UCSD-AML1 (cell line): ENCODE measurements around the gene ZIC4.

Experiments used
- DNase-seq: peaks from one replicate; lab custom pipeline; 2025; ENCODE audit not compliant: unreplicated experiment; lab: John Stamatoyannopoulos, UW

Gene ZIC4

DNA sequence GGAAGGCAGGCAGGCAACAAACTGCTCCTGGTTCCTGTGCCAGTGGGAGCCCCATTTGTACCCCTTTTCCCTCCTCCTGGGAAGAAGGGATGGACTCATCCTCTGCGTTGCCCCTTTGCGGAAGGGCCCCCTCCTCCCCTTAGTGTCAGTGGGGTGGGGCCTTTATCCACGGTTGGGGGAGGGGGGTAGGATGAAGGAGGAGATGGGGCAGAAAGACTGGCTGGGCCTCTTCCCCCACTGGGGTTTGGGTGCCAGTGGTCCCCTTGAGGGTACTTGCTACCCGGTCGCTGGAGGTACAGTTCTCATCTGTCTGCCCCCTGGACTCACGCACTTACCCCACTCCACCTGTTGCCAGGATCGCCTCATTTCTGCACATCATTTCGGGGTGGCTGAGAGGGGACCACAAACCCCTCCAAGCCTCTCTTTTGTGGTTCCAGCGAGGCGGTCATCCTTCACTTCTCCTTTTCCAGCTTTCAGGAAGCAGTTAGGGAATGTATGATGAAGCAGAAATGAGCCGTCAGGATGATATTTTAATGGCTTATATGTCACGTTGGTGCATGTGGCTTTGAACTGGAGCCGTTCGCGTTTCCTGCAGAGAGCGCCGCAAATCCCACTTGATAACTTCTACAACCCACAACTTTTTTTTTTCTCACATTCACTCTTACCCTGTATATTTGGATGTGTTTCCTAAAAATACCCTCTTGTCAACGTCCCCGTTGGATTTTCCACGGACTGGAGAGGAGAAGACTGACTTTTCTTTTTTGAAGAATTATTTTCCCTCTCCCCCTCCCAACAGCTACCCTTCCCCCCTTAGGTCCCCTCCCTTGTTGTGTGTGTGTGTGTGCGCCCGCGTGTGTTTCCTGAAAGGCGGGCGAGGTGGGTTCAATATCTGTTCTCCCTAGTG is at the start of gene ZIC4:
Gene ZIC4, minus strand, starts transcription at position 516 of the 904 bp plus-strand sequence. CDS start 3,746 bp downstream, outside the sequence.
- DNase-seq, result no peak

- DNase-seq, result no peak
Observed at GRCh38 chr3:147449669-147450068, 43.3 kb upstream of the ZIC4 start.

DNA sequence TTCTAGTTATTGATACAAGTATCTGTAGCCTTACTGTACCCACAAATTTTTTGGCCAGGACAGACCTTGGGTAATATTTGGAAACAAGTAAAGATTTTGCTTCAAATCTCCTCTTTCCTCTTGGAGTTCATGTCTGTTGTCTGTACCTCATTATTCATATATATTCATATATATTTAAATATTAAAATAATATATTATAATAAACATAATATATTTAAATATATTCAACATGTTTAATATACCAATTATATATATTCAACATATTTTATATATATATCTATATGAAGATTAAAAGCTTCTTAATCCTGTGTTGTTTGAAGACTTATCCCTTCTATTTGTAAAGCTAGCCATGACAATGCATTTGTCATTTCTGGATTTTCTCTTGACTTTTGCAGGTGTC is 40.9 kb upstream of the ZIC4 start:
- DNase-seq, result no peak

DNA sequence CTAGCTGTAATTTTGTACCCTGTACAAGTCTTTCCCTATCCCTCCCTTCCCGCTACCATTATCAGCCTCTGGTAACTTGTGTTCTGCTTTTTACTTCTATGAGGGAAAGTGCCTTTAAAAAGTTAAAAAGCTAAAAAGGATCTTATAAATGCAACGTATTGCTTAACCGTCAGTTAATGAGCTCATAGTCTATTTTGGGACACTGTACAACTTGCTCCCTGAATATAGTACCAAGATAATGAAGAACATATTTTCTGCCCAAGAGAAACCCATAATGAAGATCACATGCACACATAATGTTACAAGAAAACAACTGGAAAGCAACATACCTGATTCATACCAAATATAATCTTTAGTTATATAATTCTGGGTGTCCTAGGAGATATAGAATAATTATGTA is 25.4 kb upstream of the ZIC4 start:
- DNase-seq, result no peak

DNA sequence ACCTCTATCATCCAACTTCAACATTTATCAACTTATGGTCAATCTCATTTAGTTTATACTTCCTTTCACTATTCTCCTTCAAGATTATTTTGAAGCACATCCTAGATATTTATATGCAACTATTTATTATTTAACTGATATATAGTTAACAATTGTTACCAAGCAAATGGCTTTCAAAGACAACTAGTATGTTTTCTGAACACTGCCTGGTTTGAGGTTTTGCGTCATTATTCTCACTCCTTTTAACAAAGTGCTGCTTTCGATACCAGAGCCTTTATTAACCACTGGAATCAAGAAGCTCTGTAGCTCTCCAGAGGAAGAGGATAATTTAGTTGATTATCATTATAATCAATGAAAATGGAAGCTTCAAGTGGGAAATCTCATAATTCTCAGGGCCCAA is 22.4 kb upstream of the ZIC4 start:
- DNase-seq, result no peak

DNA sequence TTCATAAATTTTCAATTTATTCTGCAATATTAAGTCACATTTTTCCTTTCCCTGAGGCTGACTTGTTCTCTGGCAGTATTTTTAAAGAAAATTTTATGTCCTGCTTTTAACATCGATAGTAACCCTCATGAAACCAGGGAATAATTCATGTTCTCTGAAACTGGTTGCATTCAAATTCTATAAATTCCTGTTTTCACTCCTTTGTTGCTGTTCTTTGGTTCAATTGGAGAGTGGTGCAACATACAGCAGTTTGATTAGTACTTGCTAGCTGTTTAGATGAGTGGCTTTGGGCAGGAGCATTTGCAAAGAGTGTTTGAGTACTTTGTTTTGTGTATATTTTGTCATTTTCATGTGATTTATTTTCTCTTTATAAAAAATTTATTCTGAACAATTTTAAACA is 22.0 kb upstream of the ZIC4 start:
- DNase-seq, result no peak

GRCh38 chr3:147427746-147428145 is 21.4 kb upstream of the ZIC4 start:
- DNase-seq, result no peak

DNA sequence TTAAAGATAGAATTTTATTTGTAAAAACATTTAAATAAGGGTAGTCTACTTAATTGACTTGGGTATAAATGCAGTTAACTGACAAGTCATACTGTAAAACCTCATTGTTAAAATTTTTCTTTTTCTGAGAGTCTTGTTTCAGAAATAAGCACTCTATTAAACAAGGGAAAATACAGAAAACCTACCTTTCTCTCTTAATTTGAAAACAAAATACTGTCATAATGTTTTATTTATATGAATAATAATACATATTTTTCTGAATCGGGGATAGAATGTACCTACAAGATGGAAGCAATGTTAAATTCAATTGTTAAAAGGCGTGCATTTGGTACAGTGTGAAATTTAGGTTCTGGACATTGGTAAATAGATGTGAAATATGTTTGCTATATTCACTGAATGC is 20.6 kb upstream of the ZIC4 start:
- no peak for DNase-seq

- DNase-seq, result no peak
Observed at GRCh38 chr3:147425388-147425850, 19.1 kb upstream of the ZIC4 start.

DNA sequence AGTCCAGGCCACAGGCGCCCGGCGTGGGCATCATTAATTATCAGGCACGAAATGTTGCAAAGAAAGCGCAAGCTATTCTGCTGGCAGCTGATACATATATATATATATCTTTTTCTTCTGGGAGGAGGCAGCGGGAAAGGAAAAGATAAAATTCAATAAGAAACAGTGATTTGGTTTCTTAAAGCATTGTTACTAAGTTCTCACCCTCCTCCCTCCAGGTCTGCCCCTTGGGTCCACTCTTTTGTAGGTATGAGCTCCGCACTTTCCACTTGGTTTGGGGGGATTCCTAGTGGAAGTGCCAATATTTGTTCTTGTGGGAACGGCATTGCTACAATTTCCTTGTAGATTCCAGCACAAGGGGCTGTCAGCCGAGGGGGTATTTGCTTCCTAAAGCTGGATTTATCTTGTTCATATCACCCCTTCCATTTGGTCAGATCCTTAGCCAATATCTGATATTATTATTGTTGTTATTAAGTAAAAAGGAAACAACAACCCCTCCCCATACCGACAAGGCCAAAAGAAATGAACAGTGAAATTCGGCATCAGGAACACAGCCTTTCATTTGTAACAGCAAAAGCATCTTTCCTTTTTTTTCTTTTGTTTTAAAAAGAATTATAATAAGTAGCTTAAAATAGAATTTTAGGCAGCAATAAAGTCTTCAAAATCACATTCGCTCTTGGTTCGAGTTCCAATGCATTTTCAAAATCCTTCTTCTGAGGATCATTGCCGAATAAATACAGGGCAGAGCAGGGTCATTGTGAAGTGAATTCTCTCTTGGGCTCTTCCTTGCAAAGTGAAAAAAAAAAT is 18.4 kb upstream of the ZIC4 start:
- no peak for DNase-seq

DNA sequence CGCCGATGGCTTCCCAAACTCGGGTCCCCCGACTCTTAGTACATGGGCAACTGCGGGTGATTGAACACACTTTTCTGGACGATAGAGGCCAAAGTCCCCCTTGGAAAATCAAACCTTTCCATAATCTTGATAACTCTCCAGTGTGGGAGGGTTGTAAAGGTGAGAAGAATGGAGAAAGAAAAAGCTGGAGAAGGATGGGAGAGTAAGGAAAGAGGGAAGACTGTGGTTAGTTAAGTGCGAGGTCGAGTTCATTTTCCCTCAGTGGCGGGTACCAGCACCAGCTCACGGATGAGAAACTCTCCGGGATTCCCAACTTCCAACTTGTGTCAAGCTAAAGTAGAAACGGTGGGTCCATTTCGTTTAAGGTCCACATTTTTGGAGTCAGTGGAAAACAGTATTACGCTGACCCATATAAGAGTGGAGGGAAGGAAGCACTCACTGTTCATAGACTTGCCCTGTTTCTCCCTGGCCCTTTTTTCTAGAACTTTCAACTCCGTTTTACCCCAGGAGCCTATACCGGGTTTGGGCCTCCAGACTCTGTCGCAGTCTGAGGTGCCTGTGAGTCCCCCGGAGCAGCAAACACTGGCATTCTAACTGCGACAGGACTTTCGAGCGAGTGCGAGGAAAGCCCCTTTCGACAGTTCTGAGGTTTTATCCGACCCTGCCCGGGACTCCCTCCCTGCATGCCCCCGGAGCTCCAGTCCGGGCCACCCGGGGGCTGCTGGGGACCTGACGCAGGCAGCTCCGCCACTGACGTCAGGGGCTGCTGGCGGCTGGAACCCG is 17.6 kb upstream of the ZIC4 start:
- DNase-seq, result no peak

DNA sequence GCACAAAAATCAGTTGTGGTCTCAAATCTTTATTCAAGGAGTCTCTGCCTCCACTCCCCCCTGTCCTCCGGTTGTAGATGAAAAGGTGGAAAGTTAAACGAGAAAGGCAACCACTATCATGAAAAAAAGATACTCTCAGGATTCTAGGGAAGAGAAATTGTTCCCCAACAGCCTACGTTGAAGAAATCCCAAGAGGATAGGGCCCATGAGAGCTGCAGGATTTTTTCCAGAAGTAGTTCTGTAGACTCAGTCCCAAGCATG is 17.1 kb upstream of the ZIC4 start:
- no peak for DNase-seq

DNA sequence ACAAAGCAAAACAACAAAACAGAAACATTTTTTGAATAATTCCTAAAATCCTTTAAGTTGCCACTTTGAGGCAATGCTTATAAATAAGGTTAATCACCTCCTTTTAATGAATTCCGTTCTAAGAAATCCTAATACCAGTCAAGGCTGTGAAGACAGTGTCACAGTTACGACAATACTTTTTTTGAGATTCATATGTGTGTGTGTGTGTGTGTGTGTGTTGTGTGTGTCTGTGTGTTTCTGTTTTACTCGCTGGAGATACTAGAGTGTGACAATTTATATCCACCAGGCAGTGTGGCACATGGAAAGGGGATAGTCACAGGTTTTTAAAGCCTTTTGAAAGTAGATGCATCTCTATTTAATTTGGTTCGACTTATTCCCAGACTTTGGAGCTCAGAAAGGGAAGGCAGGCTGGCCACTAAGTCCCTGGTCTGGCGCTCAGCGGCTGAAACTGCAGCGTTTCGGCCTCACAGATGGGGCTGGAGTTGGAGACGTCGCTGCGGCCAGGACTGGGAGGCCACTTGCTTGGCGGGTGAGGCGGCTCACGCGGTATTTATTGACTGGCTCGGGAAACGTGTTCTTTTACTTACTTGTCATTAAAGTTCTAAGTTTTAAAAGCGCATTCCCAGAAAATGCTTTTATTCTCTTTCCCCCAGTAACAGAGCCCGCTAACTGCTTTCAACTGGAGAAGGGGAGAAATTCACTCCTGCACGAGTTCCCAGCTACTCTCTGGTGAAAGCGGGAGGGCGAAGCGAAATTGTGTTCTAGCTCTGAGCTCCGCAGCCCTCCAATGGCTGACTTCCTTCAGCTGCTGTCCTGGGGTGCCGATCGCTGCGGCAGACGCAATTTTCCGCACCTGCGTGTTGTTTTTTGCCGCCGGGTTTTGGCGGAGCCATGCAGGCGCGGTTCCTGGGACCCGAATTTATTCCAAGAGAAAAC is 16.5 kb upstream of the ZIC4 start:
- no peak for DNase-seq

DNA sequence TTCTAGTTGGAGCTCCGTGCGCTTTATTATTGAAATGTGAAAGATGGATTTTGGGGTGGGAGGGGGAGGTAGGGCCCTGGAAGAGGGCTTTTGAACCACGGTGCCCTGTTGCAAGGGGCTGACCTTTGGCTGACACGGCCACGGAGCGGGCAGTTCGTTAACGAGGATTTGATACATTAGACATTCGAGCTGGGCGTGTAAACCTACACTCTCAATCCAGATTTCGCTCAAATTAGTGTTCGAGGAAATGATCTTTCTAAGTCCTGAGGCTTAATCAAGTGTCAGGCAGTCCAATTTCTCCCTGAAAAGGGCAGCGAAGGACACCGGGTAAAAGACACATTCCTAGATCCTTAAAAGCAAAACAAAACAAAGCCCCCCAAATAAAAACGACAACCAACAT is 15.9 kb upstream of the ZIC4 start:
- no peak for DNase-seq

GRCh38 chr3:147421184-147421912 is 15.0 kb upstream of the ZIC4 start:
- DNase-seq, result no peak

DNA sequence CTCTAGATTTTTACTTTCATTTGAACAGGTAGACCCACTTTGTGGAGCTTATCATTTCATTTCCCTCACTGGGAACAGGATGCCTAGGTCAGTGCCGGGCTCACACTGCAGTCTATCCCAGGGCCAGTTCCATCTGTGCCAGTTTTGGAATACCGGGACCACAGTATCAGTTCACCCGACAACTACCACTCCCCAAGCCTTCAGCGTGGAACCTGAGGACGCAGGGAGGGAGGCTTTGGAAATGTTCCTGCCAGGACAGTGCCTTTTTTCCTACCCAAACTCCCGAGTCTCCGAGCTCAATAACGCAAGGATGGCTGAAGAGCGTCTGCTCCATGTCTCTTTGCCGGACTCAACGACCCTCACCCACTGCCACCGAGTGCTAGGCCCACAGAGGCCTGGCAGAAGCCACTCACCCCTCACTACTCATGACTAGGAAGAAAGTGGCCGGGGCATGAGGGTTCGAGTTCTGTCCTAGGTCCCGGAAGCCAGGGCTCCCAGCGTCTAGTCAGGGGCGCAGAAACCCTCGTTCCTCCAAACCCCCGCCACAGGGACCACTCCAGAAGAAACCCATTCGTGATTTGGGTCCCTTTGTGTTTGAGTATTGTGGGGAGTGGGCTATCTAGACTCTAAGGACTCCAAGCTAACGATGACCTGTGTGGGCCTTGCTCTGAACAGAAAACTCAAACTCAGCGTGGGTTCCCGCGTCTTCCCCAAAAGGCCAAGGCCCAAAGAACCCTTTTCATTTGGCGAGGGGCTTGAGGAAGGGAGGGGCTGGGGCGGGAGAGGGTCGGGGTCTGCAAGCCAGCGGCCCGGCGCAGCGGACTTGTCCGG is 14.2 kb upstream of the ZIC4 start:
- DNase-seq, result no peak

GRCh38 chr3:147419781-147420224 is 13.5 kb upstream of the ZIC4 start:
- no peak for DNase-seq

- DNase-seq, result no peak
Observed at GRCh38 chr3:147418808-147419701, 12.7 kb upstream of the ZIC4 start.
